RWPE2 (cell line): ENCODE results near the gene NF1.
A peak's percentile ranks its signal among the peaks of the same experiment; 100 is the strongest.

Experiments used
- ATAC-seq: fragments of 200-7000 bp; cut with Tn5 transposase; 3 replicates; pipeline ENCODE4 v1.9.1; 2021; ENCODE audit warnings: low read depth
- DNase-seq: peaks from one replicate; pipeline ENCODE4 v3.0.0-alpha.2; 2020; ENCODE audit warnings: low spot score
- H3K27ac ChIP-seq: fragments of 450-650 bp; 2 replicates; pipeline ENCODE4 v1.5.1; 2017; ENCODE audit warnings: mild to moderate bottlenecking; ENCODE audit not compliant: poor library complexity, severe bottlenecking
- H3K27me3 ChIP-seq: fragments of 250-450 bp; sonication (Bioruptor Pico); 2 replicates; pipeline ENCODE4 v1.5.1; 2021; ENCODE audit warnings: mild to moderate bottlenecking, moderate library complexity; ENCODE audit not compliant: insufficient read depth, poor library complexity, severe bottlenecking
- H3K36me3 ChIP-seq: fragments of 250-450 bp; sonication (Bioruptor Pico); 2 replicates; pipeline ENCODE4 v1.5.1; 2020; ENCODE audit warnings: low read depth, mild to moderate bottlenecking, moderate library complexity
- H3K4me1 ChIP-seq: fragments of 250-450 bp; sonication (Bioruptor Pico); 2 replicates; pipeline ENCODE4 v1.5.1; 2021; ENCODE audit warnings: mild to moderate bottlenecking, moderate library complexity; ENCODE audit not compliant: insufficient read depth, poor library complexity, severe bottlenecking
- H3K4me3 ChIP-seq: fragments of 250-450 bp; sonication (Bioruptor Pico); 2 replicates; pipeline ENCODE4 v1.5.1; 2021; ENCODE audit warnings: mild to moderate bottlenecking, moderate library complexity; ENCODE audit not compliant: severe bottlenecking
- H3K9me3 ChIP-seq: fragments of 250-450 bp; sonication (Bioruptor Pico); 2 replicates; pipeline ENCODE4 v1.5.1; 2021; ENCODE audit warnings: mild to moderate bottlenecking, moderate library complexity; ENCODE audit not compliant: severe bottlenecking
- TF ChIP-seq, protein P1 (sequence below): fragments of 450-650 bp; IDR thresholded peaks from one replicate; pipeline ENCODE4 v1.5.1; 2017; ENCODE audit warnings: mild to moderate bottlenecking, moderate library complexity; ENCODE audit not compliant: poor library complexity, severe bottlenecking

NF1 gene

DNA sequence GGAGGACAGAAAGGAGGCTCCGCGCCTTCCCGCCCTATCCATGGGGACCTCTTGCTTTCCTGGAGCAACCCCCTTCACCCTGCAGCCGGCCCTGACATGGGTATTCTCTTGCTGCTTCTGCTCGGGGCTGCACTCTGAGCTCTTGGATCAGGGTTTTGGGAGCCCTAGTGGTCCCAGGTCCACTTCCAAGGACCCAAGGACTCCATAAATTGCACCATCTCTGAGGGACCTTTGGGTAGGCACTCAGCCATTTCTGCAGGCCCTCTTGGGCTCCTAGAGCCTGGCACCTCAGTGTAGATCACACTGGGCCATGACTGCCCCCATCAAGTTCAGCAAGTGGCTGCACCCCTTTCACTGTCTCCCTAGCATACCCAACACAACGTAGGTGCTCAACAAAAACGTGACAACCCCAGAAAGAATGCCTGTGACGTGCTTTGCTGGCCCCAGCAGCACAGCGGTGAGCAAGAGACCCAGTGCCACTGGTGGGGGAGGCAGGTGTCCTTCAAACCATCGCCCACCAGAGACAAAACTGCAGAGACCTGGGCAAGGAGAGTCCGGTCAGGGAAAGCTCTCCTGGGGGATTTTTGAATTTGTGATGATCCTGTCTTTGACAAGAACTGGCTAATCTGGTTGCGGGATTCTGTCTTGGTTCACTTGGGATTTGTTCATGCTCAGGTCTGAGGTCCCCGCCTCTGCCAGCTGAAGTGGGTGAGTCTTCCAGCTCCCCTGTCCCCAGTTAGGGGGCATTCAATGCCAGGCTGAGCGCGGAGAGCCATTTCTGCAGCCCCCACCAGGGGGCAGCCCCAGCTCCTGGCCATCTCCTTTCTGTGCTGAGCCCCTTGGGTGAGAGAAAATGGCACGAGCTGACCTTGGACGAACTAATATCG lies 294.2 kb downstream of the NF1 start:
- no peak for DNase-seq
- no peak overlapping the region for H3K27ac ChIP-seq
- ATAC-seq: no peak
- TF ChIP-seq, protein P1, sequence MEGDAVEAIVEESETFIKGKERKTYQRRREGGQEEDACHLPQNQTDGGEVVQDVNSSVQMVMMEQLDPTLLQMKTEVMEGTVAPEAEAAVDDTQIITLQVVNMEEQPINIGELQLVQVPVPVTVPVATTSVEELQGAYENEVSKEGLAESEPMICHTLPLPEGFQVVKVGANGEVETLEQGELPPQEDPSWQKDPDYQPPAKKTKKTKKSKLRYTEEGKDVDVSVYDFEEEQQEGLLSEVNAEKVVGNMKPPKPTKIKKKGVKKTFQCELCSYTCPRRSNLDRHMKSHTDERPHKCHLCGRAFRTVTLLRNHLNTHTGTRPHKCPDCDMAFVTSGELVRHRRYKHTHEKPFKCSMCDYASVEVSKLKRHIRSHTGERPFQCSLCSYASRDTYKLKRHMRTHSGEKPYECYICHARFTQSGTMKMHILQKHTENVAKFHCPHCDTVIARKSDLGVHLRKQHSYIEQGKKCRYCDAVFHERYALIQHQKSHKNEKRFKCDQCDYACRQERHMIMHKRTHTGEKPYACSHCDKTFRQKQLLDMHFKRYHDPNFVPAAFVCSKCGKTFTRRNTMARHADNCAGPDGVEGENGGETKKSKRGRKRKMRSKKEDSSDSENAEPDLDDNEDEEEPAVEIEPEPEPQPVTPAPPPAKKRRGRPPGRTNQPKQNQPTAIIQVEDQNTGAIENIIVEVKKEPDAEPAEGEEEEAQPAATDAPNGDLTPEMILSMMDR: peak; percentile 68
- peaks cover 26% of the 10 kb centered on the region for H3K27me3 ChIP-seq
- no peaks in the 10 kb centered on the region for H3K4me1 ChIP-seq
- H3K9me3 ChIP-seq: no peaks in the 10 kb centered on the region
- no peak overlapping the region for H3K4me3 ChIP-seq
- no peaks in the 10 kb centered on the region for H3K36me3 ChIP-seq

DNA sequence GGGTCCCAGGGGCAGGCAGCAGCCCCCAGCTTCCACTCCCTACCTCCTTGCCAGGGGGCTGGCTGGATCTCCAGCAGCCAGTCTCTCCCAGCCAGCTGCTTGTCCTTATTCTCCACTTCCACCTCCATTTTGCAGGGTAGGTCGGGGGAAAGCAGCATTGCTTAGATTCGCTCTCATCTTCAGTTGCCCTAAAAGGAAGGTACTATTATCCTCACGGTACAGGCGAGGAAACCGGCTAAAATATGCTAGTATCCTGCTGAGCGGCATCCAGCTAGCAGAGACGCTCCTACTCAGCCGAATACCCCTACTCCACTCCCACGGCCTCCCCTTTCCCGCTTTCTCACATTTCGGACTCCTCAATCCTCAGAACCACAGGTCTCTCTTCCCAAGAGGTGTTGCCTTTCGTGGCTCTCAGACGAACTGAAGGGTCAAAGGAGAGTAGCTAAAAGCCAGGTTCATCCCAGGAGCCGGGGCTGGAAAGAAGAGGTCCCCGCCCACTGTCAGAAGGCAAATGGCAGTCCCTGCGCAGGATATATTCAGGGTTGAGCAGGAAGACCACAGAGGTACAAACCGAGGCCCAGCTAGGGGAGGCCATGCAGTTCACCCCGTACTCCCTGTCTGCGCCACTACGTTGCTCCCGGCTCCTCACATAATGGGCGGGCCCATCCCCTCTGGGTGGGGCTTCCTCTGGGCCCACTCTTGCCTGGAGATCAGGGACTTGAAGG lies 295.0 kb downstream of the NF1 start:
- H3K4me1 ChIP-seq: no peaks in the 10 kb centered on the region
- ATAC-seq (no peak), DNase-seq (no peak)
- H3K9me3 ChIP-seq: no peaks in the 10 kb centered on the region
- H3K4me3 ChIP-seq: no peak overlapping the region
- no peak overlapping the region for H3K27ac ChIP-seq
- H3K27me3 ChIP-seq: peaks cover 26% of the 10 kb centered on the region
- TF ChIP-seq, protein P1: peak; percentile 38
- no peaks in the 10 kb centered on the region for H3K36me3 ChIP-seq

DNA sequence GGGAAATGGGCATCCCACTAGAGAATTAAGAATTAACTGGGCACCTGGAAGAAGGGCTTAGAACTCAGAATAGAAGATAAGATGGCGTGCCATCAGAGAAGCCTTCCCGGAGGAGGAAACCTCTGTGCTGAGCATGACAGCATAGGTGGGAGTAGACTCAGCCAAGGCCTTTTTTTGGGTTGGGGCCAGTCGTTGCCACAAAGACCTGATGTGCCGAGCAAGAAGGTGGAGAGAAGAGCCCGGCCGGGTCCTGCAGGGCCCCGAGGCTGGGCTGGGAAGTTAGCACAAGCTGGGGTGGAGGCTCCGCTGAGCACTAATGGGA lies 295.6 kb downstream of the NF1 start:
- peaks cover 26% of the 10 kb centered on the region for H3K27me3 ChIP-seq
- H3K4me3 ChIP-seq: no peak overlapping the region
- ATAC-seq: no peak
- no peaks in the 10 kb centered on the region for H3K4me1 ChIP-seq
- H3K36me3 ChIP-seq: no peaks in the 10 kb centered on the region
- no peak for DNase-seq
- no peaks in the 10 kb centered on the region for H3K9me3 ChIP-seq
- TF ChIP-seq, protein P1: no peak
- H3K27ac ChIP-seq: no peak overlapping the region

DNA sequence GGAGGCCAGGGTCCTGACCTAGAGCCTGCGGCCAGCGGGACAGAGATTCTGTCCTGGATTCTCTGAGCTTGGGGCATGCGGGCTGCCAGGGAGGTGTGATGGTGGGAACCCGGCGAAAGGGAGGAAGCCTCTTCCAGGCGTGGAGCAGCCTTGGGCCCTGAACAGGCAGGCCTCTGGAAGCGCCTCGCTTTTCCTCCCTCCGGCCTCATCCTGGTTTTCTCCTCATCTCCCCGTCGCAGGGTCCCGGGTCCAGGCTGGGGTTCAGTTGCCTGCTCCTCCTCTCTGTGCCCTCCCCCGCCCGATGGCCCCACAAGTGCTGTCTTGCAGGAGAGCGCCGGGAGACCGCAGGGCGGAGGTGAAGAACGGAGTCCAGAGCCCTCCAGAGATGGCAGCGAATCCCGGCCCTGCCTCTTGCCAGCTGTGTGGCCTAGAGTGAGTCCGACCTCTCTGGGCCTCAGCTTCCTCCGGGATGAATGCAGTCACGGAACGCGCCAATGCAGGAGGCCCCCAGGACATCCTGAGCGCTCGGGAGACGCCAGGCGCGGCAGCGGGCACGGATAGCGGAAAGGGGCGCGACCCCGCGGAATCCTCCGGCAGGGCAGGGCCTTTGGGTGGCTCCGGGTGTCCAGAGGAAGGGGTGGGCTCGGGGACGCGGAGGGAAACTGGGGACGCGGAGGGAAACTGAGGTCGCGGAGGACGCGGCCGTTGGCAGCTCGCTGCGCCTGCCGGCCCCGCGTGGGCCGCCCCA lies 296.1 kb downstream of the NF1 start:
- Histone ChIP-seq H3K36me3 (no peaks in the 10 kb centered on the region), H3K4me1 (no peaks in the 10 kb centered on the region), H3K27ac (no peak overlapping the region), H3K4me3 (peak overlapping the region; percentile 26), H3K9me3 (no peaks in the 10 kb centered on the region), H3K27me3 (peaks cover 26% of the 10 kb centered on the region)
- ATAC-seq (peak; percentile 16; the same call in 1 of the 3 replicates), DNase-seq (peak; percentile 57)
- TF ChIP-seq, protein P1: no peak
